Measurements from ENCODE around the gene TOP3B. TPM values are rescaled to one million over a fixed set of nuclear protein-coding genes. Genes with fewer than 3 reads are reported as not detected.

The TOP3B gene
- total RNA-seq, 1 experiment from 2014 or later, result 29.1 TPM

- intact Hi-C loops (cut with micrococcal nuclease; ENCODE audit: unreplicated experiment) (no loop called here), in situ Hi-C loops (cut with HindIII; ENCODE audit: low pct_unique_long_range_greater_than_20kb, low sequenced_read_pairs) (no loop called here)
- ChIA-PET POLR2A (no interaction called here), CTCF (interaction anchor here (0.6 kb wide), 1 partner anchor 58 kb away, joined by 5 read pairs; no protein-coding TSS in a partner anchor)
- no peak for ATAC-seq
- Histone ChIP-seq H3K4me3 (ENCODE audit: low read depth in 2 of 2, low read length in 2 of 2) (no peak overlapping the region), H3K27me3 (ENCODE audit: control insufficient read depth, insufficient read depth, low read length) (no peaks in the 10 kb centered on the region; the same call in 1 of the 2 replicates), H3K36me3 (ENCODE audit: control insufficient read depth, insufficient read depth, low read length) (no peaks in the 10 kb centered on the region), H3K4me1 (ENCODE audit: control insufficient read depth, insufficient read depth, low read length) (no peaks in the 10 kb centered on the region), H3K27ac (ENCODE audit: low read length) (no peak overlapping the region), H3K9me3 (ENCODE audit: control insufficient read depth, insufficient read depth, low read depth, low read length) (no peaks in the 10 kb centered on the region)
- BruUV-seq (replicated peaks), result no TSS peak
- TF ChIP-seq SIN3A (IDR thresholded peaks at IDR 0.05; ENCODE audit: borderline replicate concordance, insufficient read depth, low read depth, low read length) (no peak), POLR2AphosphoS5 (IDR thresholded peaks at IDR 0.05; ENCODE audit: low read depth, low read length) (no peak), CTCF (IDR thresholded peaks at IDR 0.05) (no peak), REST (IDR thresholded peaks at IDR 0.05; ENCODE audit: insufficient read depth in 1 of 2, low read depth in 2 of 2, low read length in 1 of 2) (no peak), TCF7L2 (IDR thresholded peaks at IDR 0.05; ENCODE audit: low read depth, low read length) (no peak)
- DNase-seq (ENCODE audit: low read depth, low spot score), result no peak
Measured at GRCh38 chr22:22031183-22031945, 48.8 kb upstream of the TOP3B start.

GRCh38 chr22:22030493-22031182, 48.1 kb upstream of the TOP3B start:
- ATAC-seq (peak; percentile 83), DNase-seq (ENCODE audit: low read depth, low spot score) (peak; percentile 17)
- Histone ChIP-seq H3K27ac (ENCODE audit: low read length) (no peak overlapping the region), H3K4me1 (ENCODE audit: control insufficient read depth, insufficient read depth, low read length) (no peaks in the 10 kb centered on the region), H3K27me3 (ENCODE audit: control insufficient read depth, insufficient read depth, low read length) (no peaks in the 10 kb centered on the region; the same call in 1 of the 2 replicates), H3K4me3 (ENCODE audit: low read depth in 2 of 2, low read length in 2 of 2) (no peak overlapping the region), H3K36me3 (ENCODE audit: control insufficient read depth, insufficient read depth, low read length) (no peaks in the 10 kb centered on the region), H3K9me3 (ENCODE audit: control insufficient read depth, insufficient read depth, low read depth, low read length) (no peaks in the 10 kb centered on the region)
- intact Hi-C loops (cut with micrococcal nuclease; ENCODE audit: unreplicated experiment), result no loop called here
- TF ChIP-seq SIN3A (IDR thresholded peaks at IDR 0.05; ENCODE audit: borderline replicate concordance, insufficient read depth, low read depth, low read length), result no peak
- no peak for TF ChIP-seq TCF7L2 (IDR thresholded peaks at IDR 0.05; ENCODE audit: low read depth, low read length)
- no peak for TF ChIP-seq REST (IDR thresholded peaks at IDR 0.05; ENCODE audit: insufficient read depth in 1 of 2, low read depth in 2 of 2, low read length in 1 of 2)
- TF ChIP-seq CTCF (IDR thresholded peaks at IDR 0.05), result no peak; the same call in 1 of the 2 replicates
- no peak for TF ChIP-seq POLR2AphosphoS5 (IDR thresholded peaks at IDR 0.05; ENCODE audit: low read depth, low read length)
- in situ Hi-C loops (cut with HindIII; ENCODE audit: low pct_unique_long_range_greater_than_20kb, low sequenced_read_pairs), result no loop called here
- no TSS peak for BruUV-seq (replicated peaks)
- ChIA-PET CTCF (no interaction called here), POLR2A (no interaction called here)
